Vagina (tissue), 2 donors: ENCODE data around the gene RRP12.

Experiments
- POLR2A ChIP-seq, 2 donors: fragments of 450-650 bp; IDR thresholded peaks; one replicate each; pipeline ENCODE4 v1.6.1; 2017; ENCODE audit warnings: antibody characterized with exemption in 2 of 2, mild to moderate bottlenecking in 2 of 2, moderate library complexity in 2 of 2
- POLR2AphosphoS5 ChIP-seq, 2 donors: sonication (generic); formaldehyde crosslinking; IDR thresholded peaks; one replicate each; pipeline ENCODE4 v1.9.0; 2017; ENCODE audit warnings: antibody characterized with exemption in 2 of 2, mild to moderate bottlenecking in 2 of 2, low read depth in 1 of 2; ENCODE audit not compliant: insufficient read depth in 1 of 2
- TF ChIP-seq, protein P1 (sequence below), 3 experiments: fragments of 450-650 bp in 2 of 3; fragments of 200-600 bp in 1 of 3; sonication (generic) in 1 of 3; IDR thresholded peaks; one replicate each; pipeline ENCODE4 v1.5.1; 2017 to 2019; ENCODE audit warnings: antibody characterized with exemption in 3 of 3, mild to moderate bottlenecking in 2 of 3, moderate library complexity in 2 of 3

DNA sequence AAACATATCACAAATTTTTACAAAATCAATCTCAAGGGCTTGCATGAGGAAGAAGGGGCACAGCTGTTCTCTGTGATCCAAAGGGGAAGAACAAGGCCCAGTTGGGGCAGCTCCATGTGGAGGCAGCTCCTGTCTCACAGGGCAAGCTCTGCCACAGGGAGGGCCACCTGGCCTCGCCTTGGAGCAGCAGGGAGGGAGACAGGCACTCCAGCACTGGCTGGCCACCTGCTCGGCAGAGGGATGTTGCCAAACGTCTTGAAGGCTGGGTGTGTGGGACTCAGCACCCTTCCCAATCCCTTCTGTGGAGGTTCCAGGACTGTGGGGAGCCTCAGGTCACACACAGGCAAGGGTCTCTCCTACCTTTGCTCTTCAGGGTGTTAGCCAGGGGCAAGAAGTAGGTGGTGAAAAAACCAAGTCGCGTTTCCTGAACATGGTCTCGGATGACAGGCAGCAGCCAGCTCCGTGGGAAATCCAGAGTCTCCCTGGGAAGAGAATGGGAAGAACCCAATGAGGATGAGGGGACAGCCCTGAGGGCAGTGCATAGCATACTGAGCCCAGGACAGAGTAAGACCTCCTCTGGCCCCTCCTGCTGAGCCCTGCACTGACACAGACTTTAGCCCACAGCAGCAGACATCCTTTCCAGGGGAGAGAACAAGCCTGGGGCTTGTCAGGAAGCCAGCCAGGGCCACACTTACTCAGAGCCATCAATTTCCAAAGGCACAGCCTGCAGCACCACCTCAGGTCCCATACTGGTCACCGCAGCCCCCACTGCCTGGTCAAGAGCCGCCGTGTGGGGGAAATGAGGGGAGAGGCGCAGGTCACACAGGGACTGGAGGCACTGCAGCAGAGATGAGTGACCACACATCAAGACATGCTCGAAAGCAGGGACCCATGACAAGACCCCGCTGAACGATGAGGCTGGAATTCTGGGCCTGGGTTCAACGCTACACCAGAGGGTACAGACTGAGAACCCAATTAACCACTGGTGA, 21.9 kb downstream of the RRP12 start:
- TF ChIP-seq, protein P1, sequence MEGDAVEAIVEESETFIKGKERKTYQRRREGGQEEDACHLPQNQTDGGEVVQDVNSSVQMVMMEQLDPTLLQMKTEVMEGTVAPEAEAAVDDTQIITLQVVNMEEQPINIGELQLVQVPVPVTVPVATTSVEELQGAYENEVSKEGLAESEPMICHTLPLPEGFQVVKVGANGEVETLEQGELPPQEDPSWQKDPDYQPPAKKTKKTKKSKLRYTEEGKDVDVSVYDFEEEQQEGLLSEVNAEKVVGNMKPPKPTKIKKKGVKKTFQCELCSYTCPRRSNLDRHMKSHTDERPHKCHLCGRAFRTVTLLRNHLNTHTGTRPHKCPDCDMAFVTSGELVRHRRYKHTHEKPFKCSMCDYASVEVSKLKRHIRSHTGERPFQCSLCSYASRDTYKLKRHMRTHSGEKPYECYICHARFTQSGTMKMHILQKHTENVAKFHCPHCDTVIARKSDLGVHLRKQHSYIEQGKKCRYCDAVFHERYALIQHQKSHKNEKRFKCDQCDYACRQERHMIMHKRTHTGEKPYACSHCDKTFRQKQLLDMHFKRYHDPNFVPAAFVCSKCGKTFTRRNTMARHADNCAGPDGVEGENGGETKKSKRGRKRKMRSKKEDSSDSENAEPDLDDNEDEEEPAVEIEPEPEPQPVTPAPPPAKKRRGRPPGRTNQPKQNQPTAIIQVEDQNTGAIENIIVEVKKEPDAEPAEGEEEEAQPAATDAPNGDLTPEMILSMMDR (IDR thresholded peaks at IDR 0.05), result no peak
- TF ChIP-seq POLR2AphosphoS5 (IDR thresholded peaks at IDR 0.05; ENCODE audit: insufficient read depth in 1 of 2, low read depth in 1 of 2), result no peak
- no peak for TF ChIP-seq POLR2A (IDR thresholded peaks at IDR 0.05)
